ENCODE measurements around the gene TXLNB.

DNA sequence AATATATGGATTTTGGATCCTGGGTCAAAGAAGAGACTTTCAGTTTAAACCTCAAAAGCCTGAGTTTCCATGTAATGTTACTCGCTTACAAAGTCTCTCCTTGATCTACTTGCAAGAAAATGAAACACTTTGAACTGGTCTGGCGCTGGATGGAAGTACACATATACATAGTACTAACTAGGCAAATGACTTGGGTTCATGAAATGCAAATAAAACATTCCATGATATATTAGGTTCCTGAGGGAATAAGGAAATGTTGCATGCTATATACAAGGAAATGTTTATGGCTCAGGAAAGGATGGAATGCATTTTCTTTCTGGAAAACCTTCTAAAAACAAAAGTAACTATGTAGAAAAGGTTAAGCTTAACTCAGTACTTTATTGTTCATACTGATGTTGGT lies 11.4 kb upstream of the TXLNB start:
- TF ChIP-seq, protein P1, sequence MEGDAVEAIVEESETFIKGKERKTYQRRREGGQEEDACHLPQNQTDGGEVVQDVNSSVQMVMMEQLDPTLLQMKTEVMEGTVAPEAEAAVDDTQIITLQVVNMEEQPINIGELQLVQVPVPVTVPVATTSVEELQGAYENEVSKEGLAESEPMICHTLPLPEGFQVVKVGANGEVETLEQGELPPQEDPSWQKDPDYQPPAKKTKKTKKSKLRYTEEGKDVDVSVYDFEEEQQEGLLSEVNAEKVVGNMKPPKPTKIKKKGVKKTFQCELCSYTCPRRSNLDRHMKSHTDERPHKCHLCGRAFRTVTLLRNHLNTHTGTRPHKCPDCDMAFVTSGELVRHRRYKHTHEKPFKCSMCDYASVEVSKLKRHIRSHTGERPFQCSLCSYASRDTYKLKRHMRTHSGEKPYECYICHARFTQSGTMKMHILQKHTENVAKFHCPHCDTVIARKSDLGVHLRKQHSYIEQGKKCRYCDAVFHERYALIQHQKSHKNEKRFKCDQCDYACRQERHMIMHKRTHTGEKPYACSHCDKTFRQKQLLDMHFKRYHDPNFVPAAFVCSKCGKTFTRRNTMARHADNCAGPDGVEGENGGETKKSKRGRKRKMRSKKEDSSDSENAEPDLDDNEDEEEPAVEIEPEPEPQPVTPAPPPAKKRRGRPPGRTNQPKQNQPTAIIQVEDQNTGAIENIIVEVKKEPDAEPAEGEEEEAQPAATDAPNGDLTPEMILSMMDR (IDR thresholded peaks at IDR 0.05), result no peak
- no peak for TF ChIP-seq POLR2A (IDR thresholded peaks at IDR 0.05)
